ENCODE data around the gene PDK1.

The PDK1 gene

DNA sequence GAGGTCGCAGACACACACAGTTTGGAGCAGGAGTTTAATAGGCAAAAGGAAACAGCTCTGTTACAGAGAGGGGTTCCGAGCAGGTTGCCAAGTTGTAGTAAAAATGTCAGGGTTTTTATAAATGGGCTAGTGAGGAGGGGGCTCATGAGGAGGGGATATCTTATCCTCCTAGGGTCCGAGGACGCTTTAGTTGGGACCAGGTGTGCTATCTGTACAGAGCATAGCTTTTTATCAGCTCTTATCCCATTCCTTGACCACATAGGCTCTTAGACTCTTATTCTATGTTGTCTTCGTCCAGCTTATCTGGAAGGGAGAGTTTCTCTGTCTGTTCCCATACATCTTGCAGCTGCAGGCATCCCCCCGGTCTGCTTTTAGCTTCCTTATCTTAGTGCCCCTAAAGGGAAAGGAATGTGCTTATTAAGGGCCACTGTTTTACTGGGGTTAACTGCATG lies 44.7 kb downstream of the PDK1 start:
- no peak for DNase-seq

DNA sequence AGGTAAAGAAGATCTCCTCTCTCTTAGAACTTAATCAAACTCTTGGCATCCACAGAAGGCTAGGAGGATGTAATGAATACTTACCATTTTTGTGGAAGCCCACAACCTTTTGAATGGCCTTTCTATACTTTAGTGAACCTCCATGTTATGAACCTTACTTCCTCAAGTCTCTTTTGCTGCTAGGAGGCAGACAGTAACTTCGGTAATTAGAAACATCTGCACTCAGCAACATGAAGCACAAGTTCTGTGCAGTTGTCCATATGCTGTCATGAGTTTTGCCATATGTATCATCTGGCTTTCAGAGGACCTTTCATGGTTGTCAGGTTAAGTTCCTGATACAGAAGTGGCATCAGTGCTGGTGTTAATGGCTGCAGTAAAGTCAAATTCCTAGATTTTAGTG lies 50.4 kb downstream of the PDK1 start:
- DNase-seq: no peak

DNA sequence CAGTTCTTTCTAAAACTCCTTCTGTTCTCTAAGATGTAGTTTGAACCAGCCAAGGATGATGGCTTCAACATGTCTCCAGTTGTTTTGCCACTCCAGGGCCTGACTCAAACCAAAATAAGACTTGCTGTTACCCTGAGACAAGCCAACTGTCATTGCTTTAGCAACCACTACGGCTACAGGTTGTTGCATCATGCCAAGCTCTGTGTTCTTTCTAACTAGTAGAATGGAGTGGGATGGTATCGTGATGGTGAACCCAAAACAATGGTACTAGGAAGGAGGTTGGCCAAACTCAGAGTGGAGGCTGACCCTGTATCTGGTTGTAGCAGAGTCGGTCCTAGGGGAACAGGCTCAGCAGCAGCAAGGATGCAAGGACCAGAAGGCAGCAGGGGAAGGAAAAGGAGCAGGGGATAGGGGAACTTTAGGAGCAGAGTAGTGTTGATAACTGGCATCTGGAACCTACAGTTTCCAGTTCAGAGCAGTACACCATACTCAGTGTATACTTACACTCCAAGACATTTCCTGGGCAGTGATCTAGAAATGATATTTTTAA lies 51.6 kb downstream of the PDK1 start:
- DNase-seq: no peak

DNA sequence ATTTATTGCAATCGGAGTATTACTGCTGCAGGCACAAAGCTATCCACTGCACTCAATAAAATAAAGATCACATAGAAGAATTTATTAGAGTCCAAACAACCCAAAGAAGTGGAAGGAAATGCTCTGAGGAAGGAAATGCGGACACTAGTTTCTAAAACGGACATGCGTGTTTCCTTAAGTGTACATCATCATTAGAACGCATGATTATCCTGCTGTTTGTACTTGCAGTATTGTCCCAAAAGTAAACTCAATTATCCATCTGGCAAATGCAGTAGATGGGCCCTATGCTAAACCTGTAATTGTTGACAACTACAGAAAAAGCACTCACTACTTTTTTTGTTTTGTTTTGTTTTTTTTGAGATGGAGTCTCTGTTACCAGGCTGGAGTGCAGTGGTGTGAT lies 53.6 kb downstream of the PDK1 start:
- no peak for DNase-seq

DNA sequence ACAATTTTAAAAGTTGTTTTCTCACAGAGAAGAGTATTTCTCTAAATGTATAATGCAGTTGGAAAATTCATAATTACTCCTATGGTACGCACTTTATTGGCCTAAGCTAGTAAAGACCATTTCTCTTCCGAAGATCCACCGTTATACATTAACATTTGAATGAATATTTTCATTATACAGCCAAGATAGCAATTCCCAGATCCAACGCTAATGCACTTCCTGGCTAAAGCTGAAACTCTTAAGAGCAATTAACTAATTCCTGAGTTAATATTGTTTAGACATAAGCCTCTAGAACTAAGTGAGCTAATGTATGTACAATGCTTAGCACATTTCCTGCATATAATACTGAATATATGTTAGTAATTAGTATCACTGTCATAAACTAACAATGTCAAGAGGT lies 56.2 kb downstream of the PDK1 start:
- no peak for DNase-seq

DNA sequence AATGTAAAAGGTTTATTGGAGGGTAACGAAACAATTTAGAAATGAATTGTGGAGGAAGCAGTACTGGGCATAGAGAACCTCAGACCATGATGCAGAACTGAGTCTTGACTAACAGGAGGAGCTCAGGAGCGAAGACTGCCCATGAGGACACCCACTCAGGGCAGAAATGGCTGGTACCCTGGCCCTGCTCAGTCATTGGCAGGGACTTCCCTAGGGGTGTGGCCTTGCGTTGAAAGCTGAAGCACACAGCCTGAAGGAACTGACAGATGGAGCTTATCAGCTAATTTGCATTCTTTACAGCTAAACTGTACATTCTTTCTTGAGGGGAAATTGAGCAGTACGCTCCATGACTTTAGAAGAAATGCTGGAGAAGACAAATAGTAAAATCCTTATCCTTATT lies 57.1 kb downstream of the PDK1 start:
- DNase-seq: no peak

DNA sequence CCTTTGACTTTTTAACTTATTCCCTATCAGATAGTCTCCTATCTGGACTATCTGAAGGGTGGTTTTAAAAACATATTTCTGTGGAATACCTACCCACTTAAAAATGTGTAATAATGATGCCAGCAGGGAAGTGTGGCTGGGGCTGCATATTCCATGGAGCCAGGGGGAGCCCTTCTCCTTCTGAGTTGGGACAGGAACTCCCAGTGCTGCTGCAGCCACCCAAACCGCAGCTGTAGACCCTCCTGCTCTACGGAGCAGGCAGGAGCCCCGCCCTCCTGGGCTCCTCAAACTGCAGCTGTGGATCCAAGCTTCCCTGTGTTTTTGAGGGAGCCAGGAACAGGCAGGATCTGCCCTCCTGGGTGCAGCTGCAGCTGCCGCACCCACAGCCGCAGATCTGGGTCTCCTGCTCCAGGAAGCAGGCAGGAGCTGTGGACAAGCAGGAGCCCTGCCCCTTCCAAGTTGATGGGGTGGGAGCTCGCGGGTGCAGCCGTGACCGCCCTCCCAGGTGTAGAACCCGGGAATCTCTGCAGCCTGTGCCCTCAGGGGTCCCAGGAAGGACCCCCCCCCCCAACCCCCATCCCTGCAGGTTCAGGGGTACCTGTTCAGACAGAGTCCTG lies 57.8 kb downstream of the PDK1 start:
- DNase-seq: no peak

DNA sequence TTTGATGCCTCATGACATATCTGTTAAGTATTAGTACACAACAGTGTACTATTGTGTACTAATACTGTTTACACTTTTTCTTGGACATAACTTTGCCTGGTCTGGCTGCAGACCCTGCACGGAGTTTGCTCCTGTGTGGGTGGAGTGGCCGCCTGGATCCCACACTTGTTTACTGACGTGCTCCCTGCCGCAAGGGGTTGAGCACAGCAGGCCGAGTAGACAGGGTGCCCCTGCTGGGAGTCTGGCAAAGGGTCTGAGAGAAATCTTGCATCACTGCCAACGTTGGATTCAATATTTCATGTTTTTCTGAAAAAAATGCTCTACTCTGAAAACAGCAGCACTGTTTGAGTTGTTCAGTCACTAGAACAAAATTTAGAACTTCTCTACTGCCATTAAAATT lies 59.0 kb downstream of the PDK1 start:
- no peak for DNase-seq

DNA sequence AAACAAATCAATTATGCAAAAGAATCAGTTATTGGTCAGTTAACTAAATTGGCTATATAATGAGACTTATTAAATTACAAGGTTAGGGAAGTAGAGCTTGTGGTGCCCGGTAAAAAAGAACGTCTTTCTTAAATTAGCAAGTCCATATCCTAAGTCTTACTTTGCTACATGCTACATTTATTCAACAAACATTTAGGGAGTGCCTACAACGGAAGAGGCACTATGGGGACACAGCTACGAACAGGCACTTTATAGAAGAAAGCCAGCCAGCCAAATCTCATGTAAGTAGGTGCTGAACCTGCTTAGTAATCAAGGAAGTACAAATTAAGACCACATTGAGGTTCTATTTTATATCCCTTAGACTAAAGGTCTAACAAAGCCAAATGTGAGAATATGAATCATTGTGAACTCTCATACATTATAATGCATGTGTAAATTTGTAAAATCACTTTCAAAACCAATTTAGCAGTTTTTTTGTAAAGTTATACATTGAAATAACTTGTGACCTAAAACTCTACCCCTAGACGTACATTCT lies 59.9 kb downstream of the PDK1 start:
- no peak for DNase-seq

DNA sequence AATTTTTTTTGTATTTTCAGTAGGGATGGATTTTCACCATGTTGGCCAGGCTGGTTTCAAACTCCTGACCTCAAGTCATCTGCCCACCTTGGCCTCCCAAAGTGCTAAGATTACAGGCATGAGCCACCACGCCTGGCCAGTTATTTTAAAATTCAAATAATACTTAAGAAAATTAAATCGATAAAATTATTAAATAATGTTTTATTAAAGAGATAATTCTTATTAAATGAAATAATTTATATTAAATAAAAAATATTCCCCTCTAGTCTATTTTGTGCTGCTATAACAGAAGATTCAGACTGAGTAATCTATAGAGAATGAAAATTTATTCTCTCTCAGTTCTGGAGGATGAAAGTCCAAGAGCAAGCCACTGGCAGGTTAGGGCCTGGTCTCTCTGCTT lies 61.2 kb downstream of the PDK1 start:
- DNase-seq: no peak

DNA sequence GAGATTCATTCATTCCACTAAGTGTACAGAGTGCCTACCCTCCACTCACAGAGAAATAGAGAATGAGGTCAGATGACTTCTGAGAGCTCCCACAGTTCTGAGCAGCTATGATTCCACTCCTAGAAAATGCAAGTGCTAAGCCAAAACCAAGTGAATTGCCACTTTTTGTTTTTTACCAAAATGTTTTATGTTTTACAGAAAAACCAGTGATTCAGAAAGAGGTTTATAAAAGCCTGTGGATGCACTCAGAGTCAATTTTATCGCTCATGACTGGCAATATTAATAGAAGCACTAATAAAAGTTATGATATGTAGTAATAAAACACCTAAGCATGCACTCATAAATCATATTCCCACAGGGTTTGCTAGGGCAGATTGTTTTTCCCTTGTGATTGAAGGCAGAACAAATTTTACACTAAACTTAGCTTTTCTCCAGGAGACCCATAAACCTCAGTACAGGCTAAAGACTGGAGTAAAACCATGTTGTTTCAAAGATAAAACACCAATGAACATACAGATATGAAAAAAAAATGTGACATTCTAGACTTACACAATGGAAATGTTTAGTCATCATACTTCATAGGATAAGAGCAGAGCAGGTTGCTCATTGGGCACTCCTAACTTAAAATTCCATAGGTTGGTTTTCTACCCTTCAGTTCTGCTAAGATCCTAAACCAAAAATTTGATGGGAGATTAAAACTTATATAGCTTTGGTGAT lies 67.5 kb downstream of the PDK1 start:
- DNase-seq: no peak

DNA sequence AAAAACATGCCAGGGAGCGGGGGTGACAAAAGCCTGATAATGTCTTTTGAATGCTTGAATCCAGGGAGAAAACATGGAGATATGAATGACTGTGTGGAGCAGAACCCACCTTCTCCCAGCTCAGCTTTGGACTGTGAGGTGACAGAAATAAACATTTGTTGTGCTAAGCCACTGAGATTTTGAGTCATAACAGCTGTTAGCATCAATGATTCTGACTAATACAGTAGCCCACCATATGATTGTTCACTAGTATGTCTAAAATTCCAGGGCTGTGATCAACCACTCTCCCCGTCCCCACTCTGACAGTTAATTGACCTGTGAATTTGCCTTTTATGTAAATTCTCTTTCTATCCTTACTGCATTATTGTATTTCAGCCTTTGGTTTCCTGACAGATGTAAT lies 69.1 kb downstream of the PDK1 start:
- no peak for DNase-seq

DNA sequence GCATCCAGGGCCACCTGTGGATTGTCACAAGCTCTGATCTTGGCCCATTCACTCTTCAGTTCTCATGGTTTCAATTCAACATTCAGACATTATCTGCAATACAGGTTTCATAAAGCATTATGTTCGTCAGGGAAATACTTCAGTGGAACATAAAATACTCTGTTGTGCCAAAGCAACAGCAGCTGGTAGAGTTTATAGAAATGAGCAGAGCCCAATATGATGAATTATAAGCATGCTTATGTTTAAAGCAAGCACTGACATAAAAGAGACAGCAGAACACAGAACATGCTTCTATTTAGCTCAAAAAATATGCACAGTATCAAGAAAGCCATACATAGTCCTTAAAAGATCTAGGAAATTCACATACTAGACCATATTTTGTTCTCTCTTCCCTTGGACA lies 71.3 kb downstream of the PDK1 start:
- no peak for DNase-seq

DNA sequence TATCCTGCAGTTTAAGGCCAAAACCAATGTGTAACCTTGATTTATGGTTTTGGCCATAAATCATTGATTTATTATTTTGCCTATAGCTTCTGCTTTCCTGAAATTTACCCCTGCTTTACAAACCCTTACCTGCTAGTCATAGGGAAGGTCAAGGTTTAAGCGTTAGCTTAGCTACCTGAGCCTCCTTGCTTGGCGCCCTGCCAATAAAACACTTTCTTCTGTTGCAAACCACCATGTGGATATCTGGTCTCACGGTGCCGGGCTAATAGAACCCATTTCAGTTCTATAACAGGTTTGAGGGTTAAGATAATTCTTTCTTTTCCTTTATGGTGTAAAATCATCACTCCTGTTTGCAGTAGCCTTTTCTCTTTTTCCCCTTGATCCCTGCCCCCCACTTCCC lies 72.2 kb downstream of the PDK1 start:
- no peak for DNase-seq

DNA sequence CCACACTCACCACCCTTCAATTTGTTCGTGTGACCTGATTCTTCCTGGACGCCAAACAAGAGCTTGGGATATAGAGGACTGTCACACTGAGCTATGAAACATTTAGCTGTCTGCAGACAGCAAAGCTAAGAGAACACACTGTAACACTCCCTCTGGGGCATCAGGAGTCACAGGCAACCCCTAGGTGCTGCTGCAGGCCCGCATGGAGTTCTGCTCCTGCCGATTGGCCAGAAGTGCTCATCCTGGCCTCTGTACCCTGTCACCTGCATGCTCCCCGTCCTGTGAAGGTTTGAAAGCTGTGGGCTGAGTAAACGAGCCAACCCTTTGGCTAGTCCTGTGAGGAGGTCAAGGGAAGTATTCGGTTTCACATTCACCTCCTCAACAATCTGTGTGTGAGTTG lies 73.7 kb downstream of the PDK1 start:
- DNase-seq: no peak

DNA sequence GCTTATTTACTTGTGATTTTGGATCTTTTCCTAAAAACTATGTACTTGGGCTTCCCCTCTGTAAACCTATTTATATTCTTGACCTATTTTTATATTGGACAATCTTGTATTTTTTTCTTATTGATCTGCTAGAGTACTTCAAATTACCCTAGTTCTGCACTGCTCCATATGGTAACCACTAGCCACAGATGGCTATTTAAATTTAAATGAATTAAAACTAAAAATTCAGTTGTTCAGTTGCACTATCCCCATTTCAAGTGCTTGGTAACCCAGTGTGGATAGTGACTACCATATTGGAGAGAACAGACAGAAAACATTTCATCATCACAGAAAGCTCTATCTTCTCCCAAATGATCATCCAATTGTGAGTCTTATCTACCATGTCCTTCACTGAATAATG lies 74.3 kb downstream of the PDK1 start:
- DNase-seq: no peak

DNA sequence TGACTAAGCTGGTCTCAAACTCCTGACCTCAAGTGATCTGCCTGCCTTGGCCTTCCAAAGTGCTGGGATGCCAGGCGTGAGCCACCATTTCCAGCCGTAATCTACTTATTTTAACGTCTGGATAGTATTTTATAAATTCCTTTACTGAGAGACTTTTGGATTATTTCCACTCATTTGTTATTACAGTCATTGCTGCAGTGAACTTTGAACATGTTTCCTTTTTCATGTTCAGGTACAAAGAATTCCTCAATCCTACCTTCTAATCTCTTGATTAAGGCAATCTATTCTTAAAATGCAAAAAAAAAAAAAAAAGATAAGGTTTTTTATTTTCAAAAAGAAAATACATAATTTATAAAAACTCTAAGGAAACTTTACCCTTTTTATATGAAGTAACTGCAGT lies 78.6 kb downstream of the PDK1 start:
- no peak for DNase-seq

DNA sequence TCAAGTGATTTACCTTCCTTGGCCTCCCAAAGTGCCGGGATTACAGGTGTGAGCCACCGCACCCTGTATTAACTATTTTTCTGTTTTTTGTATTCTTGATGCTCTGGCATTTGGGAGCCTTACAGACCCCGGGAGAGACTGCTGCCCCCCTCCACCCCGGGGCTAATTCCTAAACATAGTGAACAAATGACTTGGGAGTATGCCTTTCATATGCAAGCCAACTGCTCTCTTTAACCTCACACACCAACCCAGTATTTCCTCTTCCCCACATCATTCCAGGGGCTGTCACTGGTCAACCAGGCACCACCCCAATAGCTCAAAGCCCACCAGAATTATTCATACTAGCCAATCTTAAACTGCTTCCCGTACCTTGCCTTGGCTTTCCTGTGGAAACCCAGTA lies 79.7 kb downstream of the PDK1 start:
- DNase-seq: no peak

DNA sequence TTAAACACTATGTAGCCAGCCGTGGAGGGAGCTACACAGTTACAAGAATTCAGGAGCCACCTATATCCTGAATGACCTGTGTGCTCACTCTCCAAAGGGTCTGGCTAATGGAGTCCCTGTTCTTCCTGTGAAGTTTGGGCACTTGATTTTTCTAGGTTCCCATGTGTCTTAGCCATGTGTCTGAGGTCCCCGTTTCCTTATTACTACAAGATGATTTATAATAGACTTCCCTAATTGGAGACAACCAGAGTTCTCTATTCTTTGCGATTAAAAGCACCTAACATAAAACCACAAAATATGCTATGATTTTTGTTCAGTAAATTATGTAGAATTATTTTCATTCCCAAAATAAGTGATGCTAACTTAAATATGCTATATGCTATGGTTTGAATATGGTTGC lies 83.4 kb downstream of the PDK1 start:
- no peak for DNase-seq

DNA sequence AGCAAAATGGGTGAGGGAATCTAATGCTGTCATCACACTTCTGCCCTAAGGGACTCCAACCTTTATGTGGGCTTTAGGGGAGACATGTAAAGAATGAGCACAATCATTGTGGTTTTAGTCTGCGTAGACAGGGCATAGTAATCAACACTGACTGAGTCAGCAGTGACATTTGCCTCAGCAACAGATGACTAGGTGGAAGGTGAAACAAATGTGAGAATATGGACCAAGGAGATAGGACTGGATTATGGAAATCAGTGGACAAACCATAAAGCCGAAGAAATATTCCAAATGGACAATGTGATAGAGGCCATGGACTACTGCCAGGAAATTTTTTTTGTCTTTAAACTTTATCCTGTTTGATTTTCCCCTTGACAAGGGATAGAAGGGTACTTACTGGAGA lies 83.9 kb downstream of the PDK1 start:
- no peak for DNase-seq

DNA sequence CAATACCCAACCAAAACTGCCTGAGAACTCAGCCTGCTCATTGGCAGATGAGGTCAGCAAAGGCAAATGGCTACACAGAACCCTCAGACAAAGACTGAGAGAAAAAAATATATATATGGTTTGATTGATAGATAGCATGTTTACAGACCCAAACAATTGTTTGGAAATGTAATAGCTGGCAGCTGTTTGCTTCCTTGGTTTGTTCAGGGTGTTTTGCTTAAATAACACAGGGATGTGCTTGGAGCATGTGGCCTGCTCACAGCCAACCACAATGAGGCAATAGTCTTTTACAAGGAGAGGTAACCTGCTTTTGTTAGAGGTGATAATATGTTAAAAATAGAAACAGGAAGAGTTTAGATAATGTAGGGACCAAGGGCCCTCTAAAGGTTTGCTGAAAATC lies 84.5 kb downstream of the PDK1 start:
- no peak for DNase-seq

DNA sequence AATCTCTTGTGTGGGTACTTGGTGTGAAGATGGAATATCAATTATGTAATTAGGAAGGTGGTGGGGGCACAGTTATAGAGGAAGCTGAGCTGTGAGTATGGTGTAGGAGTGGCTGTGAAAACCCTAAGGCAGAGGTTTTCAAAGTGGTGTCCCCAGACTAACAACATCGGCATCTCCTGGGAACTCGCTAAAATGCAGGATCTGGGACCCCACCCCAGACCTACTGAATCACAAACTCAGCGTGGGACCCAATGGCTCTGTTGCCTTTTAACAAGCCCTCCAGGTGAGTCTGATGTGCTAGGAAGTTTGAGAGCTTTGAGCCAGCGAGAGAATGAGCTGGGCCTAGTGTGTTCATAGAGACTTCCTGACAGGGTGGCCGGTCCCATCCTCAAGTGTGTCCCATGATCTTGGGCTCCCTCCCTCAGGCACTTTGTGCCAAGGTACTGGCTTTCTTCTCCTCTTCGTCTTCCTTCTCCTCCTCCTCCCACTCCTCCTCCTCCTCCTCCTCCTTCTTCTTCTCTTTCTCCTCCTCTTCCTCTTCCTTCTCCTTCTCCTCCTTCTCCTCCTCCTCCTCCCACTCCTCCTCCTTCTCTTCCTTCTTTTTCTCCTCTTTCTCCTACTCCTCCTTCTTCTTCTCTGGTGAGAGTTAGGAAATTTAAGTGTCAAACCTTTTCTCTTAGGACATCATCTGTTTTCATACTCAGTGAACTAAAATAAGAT lies 86.6 kb downstream of the PDK1 start:
- no peak for DNase-seq

DNA sequence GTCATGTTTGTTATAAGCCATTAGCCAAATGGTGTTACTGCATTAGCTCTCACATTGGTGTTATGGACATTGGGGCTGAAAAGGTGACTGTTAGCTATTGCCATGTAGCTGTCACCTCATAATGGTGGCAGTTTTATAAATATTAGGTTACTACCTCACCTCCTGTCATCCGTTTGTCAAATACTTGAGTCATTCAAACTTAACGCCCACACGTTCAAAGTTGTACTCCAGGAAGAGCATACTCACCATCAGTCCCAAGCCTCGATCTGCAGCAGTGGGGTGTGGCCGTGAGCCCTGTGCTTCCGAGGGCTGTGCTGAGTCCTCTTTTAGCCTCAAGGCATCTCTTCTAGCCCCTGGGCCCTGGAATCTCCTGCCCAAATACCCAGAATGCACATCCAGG lies 87.3 kb downstream of the PDK1 start:
- DNase-seq: no peak

DNA sequence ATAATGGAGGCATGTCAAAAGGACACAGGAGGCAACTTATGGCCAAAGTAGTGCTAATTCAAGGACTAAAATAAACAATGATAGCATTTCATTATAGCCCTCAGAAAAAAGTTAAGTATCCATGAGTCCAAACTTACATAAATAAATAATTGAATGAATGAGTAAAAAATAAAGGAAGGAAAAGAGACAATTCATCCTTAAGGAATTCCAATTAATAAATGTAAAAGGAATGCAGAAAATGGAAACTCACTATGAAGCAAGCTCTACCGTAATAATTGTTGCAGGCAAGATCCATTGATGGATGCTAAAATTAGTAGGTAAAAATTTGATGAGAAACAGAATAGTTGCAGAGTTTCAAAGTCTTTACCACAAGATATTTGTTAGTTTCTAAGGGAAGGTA lies 91.5 kb downstream of the PDK1 start:
- DNase-seq: no peak

Data from activated CD4-positive, alpha-beta T cell treated with anti-CD3 and anti-CD28 coated beads, Interleukin-2, amount 50 U/mL, for 1 hour (primary cell).